Subcutaneous abdominal adipose tissue (tissue), 5 donors: ENCODE data around the gene PIEZO2.
"Not testable (repeated sequence)": the region's sequence is repeated elsewhere in the genome, so short reads cannot be mapped to it uniquely, and the experiment has no call there.

Experiments used
- H3K27ac ChIP-seq: one replicate; pipeline ENCODE4 v1.7.0; 2013; ENCODE audit warnings: low read depth, mild to moderate bottlenecking, inconsistent platforms, low read length, moderate library complexity
- H3K27me3 ChIP-seq, 5 donors: one replicate each; pipeline ENCODE4 v1.7.0; 2013; ENCODE audit warnings: low read length in 5 of 5, inconsistent platforms in 1 of 5; ENCODE audit not compliant: control insufficient read depth in 5 of 5, insufficient read depth in 4 of 5
- H3K36me3 ChIP-seq, 5 donors: one replicate each; pipeline ENCODE4 v1.7.0; 2013; ENCODE audit warnings: low read length in 5 of 5; ENCODE audit not compliant: control insufficient read depth in 5 of 5, insufficient read depth in 5 of 5
- H3K4me1 ChIP-seq, 5 donors: one replicate each; pipeline ENCODE4 v1.7.0; 2013; ENCODE audit warnings: low read length in 5 of 5, mild to moderate bottlenecking in 3 of 5, moderate library complexity in 1 of 5; ENCODE audit not compliant: control insufficient read depth in 5 of 5, insufficient read depth in 5 of 5
- H3K4me3 ChIP-seq, 5 donors: one replicate each; pipeline ENCODE4 v1.7.0; 2013; ENCODE audit warnings: low read length in 5 of 5, low read depth in 1 of 5
- H3K9ac ChIP-seq, 5 donors: one replicate each; pipeline ENCODE4 v1.7.0; 2013; ENCODE audit warnings: low read length in 5 of 5, mild to moderate bottlenecking in 4 of 5, moderate library complexity in 3 of 5
- H3K9me3 ChIP-seq, 5 donors: one replicate each; pipeline ENCODE4 v1.7.0; 2013; ENCODE audit warnings: low read length in 5 of 5; ENCODE audit not compliant: control insufficient read depth in 5 of 5
- donor health status: healthy.
- donor health status: healthy.
- donor health status: healthy.
- donor health status: healthy.
- donor health status: healthy.

The PIEZO2 gene

DNA sequence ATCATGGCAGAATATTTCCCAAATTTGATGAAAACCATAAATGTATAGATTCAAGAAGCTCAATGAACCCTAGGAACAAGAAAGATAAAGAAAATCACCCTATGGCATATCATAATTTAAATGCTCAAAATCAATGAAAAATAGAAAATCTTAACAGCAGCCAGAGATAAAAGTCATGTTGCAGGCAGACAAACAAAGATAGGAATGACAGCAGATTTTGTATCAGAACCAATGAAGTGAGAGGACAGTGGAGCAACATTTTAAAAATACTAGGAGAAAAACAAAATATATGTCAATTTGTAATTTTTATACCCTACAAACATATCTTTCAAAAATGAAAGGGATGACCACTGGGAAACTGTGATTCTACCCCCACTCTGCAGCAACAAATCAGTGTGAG is 203.3 kb downstream of the PIEZO2 start:
- Histone ChIP-seq H3K36me3 (no peaks in the 10 kb centered on the region), H3K27me3 (no peaks in the 10 kb centered on the region), H3K4me3 (peak overlapping the region in 2 of 5 donors; percentile 19 to 41), H3K27ac (no peak overlapping the region), H3K9ac (no peak overlapping the region), H3K4me1 (no peaks in the 10 kb centered on the region), H3K9me3 (peaks cover 12 to 28% (median 21%) of the 10 kb centered on the region in 5 donors)

DNA sequence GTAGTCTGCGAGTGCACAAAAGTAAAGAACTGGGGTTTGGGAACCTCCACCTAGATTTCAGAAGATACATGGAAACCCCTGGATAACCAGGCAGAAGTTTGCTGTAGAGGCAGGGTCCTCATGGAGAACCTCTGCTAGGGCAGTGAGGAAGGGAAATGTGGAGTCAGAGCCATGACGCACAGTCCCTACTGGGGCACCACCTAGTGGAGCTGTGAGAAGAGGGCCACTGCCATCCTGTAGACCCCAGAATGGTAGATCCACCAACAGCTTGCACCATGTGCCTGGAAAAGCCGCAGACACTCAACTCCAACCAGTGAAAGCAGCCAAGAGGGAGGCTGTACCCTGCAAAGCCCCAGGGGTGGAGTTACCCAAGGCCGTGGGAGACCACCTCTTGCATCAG is 206.4 kb downstream of the PIEZO2 start:
- Histone ChIP-seq H3K27me3 (no peaks in the 10 kb centered on the region), H3K9me3 (peaks cover 12 to 28% (median 21%) of the 10 kb centered on the region in 5 donors), H3K27ac (no peak overlapping the region), H3K4me1 (no peaks in the 10 kb centered on the region), H3K4me3 (no peak overlapping the region), H3K9ac (no peak overlapping the region), H3K36me3 (no peaks in the 10 kb centered on the region)

DNA sequence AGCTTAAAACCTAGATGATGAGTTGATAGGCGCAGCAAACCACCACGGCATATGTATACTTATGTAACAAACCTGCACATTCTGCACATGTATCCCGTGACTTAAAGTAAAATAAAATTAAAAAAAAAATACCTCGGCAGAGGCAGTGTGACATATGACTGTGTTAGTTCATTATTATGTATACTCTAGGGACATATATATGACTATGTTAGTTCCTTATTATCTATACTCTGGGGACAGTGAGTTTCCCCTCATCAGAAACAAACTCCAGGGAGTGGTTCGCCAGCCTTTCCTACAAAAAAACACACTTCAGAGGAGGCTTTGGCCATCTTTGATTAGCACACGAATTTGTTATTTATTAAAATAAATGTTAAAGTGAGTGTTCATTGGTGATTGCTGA is 209.5 kb downstream of the PIEZO2 start:
- Histone ChIP-seq H3K27me3 (no peaks in the 10 kb centered on the region), H3K4me3 (no peak overlapping the region), H3K9me3 (peaks cover 3 to 11% (median 4%) of the 10 kb centered on the region in 5 donors), H3K36me3 (no peaks in the 10 kb centered on the region), H3K9ac (no peak overlapping the region), H3K27ac (no peak overlapping the region), H3K4me1 (peaks cover 0 to 5% (median 0%) of the 10 kb centered on the region in 5 donors)

DNA sequence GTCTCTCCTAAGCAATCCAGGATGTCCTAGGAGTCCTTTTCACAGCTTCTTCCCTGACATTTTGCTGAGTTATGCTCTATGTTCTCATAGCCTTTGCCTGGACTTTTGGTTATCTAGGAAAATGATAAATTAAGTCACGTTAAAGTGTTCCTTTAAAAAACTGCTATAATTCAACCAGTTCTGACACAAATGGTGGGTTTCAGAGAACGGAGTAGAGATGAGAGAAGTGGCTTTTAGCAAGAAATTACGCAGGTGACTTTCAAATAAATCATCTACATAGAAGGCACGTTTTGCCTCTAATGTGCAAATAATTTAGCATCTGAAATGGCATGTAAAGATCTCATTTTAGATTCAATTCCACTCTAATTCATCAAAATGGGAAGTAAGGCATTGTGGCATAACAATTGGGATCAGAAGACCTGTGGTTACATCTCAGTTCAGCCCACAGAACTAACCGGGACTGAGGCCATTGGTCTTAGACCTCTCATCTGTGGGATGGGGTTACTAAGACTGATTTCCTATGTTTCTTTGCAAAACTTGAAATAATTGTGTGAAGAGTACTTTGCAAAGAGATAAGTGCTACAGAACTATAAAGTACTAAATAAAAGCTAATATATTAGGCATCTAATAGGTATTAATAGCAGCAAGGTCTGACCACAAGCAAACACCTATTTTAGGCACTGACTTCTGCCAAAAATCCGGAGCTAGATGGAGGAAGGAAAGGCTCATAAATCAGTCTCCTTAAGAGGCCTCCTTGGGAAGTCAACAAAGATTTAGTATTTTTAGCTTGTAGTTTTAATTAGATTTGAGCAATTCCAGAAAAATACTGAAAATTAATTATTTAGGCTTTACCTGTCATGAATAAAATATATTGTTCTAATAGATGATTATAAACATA is 211.4 kb downstream of the PIEZO2 start:
- no peak overlapping the region for H3K4me3 ChIP-seq
- H3K9ac ChIP-seq = no peak overlapping the region
- no peaks in the 10 kb centered on the region for H3K27me3 ChIP-seq
- H3K9me3 ChIP-seq = no peaks in the 10 kb centered on the region
- H3K27ac ChIP-seq = no peak overlapping the region
- peaks cover 0 to 5% (median 0%) of the 10 kb centered on the region in 5 donors for H3K4me1 ChIP-seq
- no peaks in the 10 kb centered on the region for H3K36me3 ChIP-seq

DNA sequence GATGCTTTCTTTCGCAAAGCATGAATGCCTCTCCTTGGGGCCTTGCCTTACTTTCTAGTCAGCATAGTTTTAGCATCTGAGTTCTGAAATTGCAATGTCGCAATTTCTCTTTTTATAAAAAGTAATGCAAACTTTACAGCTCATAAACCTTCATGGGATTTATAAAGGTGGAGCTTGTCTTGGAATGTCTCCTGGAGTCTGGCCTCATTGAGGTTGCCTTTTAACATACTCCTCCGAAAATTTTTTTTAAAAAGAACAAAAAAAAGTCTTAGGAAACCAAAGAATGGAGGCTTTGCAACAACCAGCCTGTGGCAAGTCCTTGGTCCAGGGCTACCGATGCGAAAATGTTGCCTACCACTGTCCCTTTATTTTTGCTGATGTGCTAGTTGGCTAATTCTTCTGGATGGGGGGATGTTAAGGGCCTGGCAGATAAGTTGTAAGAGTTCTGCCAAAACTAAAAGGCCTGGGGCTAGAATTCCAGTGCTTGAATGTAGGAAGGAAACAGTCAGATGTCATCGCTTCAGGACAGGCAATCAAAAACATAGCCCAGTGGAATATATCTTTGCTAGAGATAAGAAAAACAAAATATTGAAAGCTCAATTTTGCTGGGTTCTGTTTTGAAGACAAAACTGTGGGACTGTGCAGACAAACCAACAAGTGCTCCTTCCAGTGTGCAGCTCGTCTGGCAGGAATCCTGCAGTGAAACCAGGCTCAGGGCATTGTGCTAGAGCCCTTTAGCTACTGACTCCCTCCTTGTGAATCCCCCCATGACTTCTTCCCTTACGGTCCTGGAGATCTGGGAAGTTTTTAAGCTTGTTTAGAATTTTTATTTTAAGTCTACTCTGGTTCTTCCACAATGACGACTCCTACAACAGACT is 213.0 kb downstream of the PIEZO2 start:
- H3K4me3 ChIP-seq = no peak overlapping the region
- no peak overlapping the region for H3K9ac ChIP-seq
- peaks cover 0 to 5% (median 0%) of the 10 kb centered on the region in 5 donors for H3K4me1 ChIP-seq
- no peaks in the 10 kb centered on the region for H3K9me3 ChIP-seq
- no peaks in the 10 kb centered on the region for H3K27me3 ChIP-seq
- no peaks in the 10 kb centered on the region for H3K36me3 ChIP-seq
- no peak overlapping the region for H3K27ac ChIP-seq

DNA sequence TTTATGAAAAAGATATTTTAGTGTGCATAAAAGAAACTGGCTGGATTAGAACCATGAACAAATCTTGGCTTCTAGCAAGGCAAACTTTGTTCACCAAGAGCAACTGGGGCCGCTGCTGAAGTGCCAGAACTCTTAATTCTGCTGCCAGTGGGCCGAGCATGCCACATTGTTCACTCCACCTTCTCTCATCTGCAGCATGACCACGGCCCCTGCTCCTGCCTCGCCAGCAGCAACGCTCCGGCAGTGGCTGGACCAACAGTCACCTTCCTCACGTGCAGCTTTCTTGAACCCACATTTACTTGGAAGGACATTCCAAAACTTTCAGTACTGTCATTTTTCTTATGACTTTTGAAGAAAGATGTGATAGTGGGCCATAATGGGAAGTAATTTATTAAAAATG is 213.8 kb downstream of the PIEZO2 start:
- Histone ChIP-seq H3K36me3 (no peaks in the 10 kb centered on the region), H3K27me3 (no peaks in the 10 kb centered on the region), H3K9ac (no peak overlapping the region), H3K9me3 (no peaks in the 10 kb centered on the region), H3K4me3 (no peak overlapping the region), H3K27ac (no peak overlapping the region), H3K4me1 (peaks cover 0 to 5% (median 0%) of the 10 kb centered on the region in 5 donors)

DNA sequence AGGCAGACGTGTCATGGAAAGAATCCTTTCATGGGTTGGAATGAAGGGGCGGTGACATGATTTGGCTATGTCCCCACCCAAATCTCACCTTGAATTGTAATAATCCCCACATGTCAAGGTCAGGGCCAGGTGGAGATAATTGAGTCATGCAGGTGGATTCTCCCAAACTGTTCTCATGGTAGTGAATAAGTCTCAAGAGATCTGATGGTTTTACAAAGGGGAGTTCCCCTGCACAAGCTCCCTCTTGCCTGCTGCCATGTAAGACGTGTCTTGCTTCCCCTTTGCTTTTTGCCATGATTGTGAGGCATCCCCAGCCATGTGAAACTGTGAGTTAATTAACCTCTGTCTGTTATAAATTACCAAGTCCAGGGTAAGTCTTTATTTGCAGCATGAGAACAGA is 215.7 kb downstream of the PIEZO2 start:
- H3K27me3 ChIP-seq, H3K9ac ChIP-seq, H3K4me3 ChIP-seq, H3K4me1 ChIP-seq, H3K36me3 ChIP-seq, H3K9me3 ChIP-seq, H3K27ac ChIP-seq: not testable (repeated sequence)

DNA sequence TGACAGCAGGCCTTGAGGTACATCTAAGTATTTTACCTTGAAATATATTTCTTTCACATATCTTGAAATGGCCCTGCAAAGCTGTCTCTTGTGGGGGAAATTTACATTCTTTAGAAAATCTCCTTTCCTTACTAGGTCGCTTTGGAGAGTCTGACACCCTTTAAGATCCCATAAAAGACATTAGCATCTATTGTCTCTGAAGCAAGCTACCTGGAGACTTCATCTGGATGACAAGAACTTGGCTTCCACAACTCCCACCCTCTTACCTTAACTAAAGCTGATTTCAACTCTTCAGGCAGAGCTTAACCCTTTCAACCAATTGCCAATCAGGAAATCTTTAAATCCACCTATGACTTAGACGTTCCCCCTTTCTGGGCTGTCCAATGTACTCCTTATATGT is 219.3 kb downstream of the PIEZO2 start:
- Histone ChIP-seq H3K9ac (no peak overlapping the region), H3K36me3 (no peaks in the 10 kb centered on the region), H3K4me1 (peaks cover 0 to 19% (median 16%) of the 10 kb centered on the region in 5 donors), H3K9me3 (no peaks in the 10 kb centered on the region), H3K27ac (no peak overlapping the region), H3K27me3 (peaks cover 0 to 3% (median 0%) of the 10 kb centered on the region in 5 donors), H3K4me3 (no peak overlapping the region)

DNA sequence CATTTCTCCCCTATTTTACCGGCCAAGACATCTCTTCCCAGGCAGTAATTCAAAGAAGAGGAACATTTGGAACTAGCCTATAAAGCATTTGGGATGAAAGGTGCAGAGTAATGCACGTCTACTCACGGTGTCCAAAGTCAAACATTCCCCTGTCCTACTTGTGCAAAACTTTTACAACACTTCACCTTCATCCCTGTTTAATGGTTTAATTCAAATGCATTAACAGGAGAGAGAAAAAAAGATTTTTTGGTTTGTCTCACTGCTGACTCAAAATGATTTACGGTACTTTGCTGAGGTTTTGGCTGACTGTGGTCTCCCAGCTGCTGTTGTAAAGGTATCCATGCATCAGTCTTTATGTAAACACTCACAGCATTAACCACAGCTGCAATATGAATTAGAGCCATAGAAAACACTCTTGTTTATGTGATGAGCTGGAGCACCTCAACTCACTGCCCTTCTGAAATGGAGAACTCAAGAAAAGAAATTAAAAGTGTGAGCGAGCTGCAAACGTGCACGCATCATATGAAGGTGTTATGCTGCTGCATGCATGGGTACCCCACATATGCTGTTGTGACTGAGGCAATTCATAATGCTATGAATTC is 220.5 kb downstream of the PIEZO2 start:
- Histone ChIP-seq H3K9ac (no peak overlapping the region), H3K4me3 (no peak overlapping the region), H3K27ac (no peak overlapping the region), H3K4me1 (peaks cover 0 to 19% (median 16%) of the 10 kb centered on the region in 5 donors), H3K36me3 (no peaks in the 10 kb centered on the region), H3K9me3 (no peaks in the 10 kb centered on the region), H3K27me3 (peaks cover 0 to 3% (median 0%) of the 10 kb centered on the region in 5 donors)
